NCI-H1048 (cell line): Measurements from ENCODE around the gene PRKCE.

ENCODE experiments used
- DNase-seq: peaks from one replicate; lab custom pipeline; 2025; lab: John Stamatoyannopoulos, UW

PRKCE gene

GRCh38 chr2:45964223-45964841, 312.9 kb downstream of the PRKCE start:
- DNase-seq: no peak

GRCh38 chr2:45964906-45965305, 313.4 kb downstream of the PRKCE start:
- no peak for DNase-seq

- DNase-seq: no peak
Measured at GRCh38 chr2:45965871-45966498, 314.5 kb downstream of the PRKCE start.

- DNase-seq: no peak
Measured at GRCh38 chr2:45968946-45969584, 317.6 kb downstream of the PRKCE start.

- DNase-seq: no peak
Measured at GRCh38 chr2:45973426-45973825, 322.0 kb downstream of the PRKCE start.

GRCh38 chr2:45974056-45974455, 322.6 kb downstream of the PRKCE start:
- no peak for DNase-seq

- no peak for DNase-seq
Measured at GRCh38 chr2:45974762-45975408, 323.4 kb downstream of the PRKCE start.

- DNase-seq: no peak
Measured at GRCh38 chr2:45975752-45976517, 324.5 kb downstream of the PRKCE start.

- DNase-seq: no peak
Measured at GRCh38 chr2:45978302-45978859, 326.9 kb downstream of the PRKCE start.

- DNase-seq: no peak
Measured at GRCh38 chr2:45979065-45979464, 327.6 kb downstream of the PRKCE start.

GRCh38 chr2:45980161-45980865, 328.8 kb downstream of the PRKCE start:
- DNase-seq: no peak

- DNase-seq: no peak
Measured at GRCh38 chr2:45981384-45981930, 330.0 kb downstream of the PRKCE start.

- no peak for DNase-seq
Measured at GRCh38 chr2:45982096-45982495, 330.6 kb downstream of the PRKCE start.

- DNase-seq: no peak
Measured at GRCh38 chr2:45983213-45983612, 331.7 kb downstream of the PRKCE start.

GRCh38 chr2:45984366-45984765, 332.9 kb downstream of the PRKCE start:
- no peak for DNase-seq

- DNase-seq: no peak
Measured at GRCh38 chr2:45984896-45985473, 333.5 kb downstream of the PRKCE start.

GRCh38 chr2:45986509-45986908, 335.0 kb downstream of the PRKCE start:
- no peak for DNase-seq

- no peak for DNase-seq
Measured at GRCh38 chr2:45987856-45988255, 336.4 kb downstream of the PRKCE start.

GRCh38 chr2:45988879-45989278, 337.4 kb downstream of the PRKCE start:
- no peak for DNase-seq

GRCh38 chr2:45990131-45990530, 338.7 kb downstream of the PRKCE start:
- no peak for DNase-seq
